ENCODE results near the gene COX5B.
"Not testable (repeated sequence)": the region's sequence is repeated elsewhere in the genome, so short reads cannot be mapped to it uniquely, and the experiment has no call there.

- not testable (repeated sequence) for TF ChIP-seq POLR2AphosphoS5, POLR2A, CTCF (IDR thresholded peaks at IDR 0.05)
Measured at GRCh38 chr2:97601537-97601936, 44.3 kb upstream of the COX5B start.
